ENCODE results near the gene DHX8. TPM values are rescaled to one million over a fixed set of nuclear protein-coding genes. Genes with fewer than 3 reads are reported as not detected.

The DHX8 gene
- total RNA-seq, 1 experiment from 2014 or later: 24.4 TPM

DNA sequence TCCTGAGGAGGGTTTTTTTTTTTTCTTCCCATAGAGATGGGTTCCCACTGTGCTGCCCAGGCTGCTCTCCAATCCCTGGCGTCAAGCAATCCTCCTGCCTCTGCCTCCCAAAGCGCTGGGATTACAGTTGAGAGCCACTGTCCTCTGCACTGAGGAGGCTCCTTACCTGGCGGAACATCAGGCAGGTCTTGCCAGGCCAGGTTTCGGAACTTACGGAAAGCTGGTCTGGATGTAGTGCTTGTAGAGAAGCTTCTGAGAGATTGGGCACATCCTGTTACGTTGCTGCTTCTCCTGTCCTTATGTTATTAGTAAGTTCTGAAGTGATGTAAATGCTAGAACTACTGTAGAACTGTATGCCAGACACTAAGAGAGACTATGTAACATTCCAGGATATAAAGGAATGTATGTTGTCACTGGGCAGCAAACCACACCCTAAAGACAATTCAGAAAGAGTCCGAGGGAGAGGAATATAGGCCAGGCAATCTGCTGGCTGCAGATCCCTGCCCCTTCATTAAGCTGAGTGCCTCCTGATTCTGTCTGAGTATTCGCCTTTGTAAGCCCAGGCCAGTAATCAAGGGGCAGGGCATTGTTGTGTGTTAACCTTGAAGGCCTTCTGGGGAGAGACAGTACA lies 41.3 kb downstream of the DHX8 start:
- TSS peak; percentile 32 for BruUV-seq (replicated peaks)
- no peak for DNase-seq (ENCODE audit: low spot score)
- H3K4me3 ChIP-seq (ENCODE audit: low read depth, low read length, poor library complexity, severe bottlenecking): no peak overlapping the region
- POLR2A ChIA-PET (ENCODE audit: low non-redundant PET): no interaction called here
- TF ChIP-seq, protein P1, sequence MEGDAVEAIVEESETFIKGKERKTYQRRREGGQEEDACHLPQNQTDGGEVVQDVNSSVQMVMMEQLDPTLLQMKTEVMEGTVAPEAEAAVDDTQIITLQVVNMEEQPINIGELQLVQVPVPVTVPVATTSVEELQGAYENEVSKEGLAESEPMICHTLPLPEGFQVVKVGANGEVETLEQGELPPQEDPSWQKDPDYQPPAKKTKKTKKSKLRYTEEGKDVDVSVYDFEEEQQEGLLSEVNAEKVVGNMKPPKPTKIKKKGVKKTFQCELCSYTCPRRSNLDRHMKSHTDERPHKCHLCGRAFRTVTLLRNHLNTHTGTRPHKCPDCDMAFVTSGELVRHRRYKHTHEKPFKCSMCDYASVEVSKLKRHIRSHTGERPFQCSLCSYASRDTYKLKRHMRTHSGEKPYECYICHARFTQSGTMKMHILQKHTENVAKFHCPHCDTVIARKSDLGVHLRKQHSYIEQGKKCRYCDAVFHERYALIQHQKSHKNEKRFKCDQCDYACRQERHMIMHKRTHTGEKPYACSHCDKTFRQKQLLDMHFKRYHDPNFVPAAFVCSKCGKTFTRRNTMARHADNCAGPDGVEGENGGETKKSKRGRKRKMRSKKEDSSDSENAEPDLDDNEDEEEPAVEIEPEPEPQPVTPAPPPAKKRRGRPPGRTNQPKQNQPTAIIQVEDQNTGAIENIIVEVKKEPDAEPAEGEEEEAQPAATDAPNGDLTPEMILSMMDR (conservative IDR thresholded peaks at IDR 0.05; ENCODE audit: low read depth, low read length): no peak
- no peak for TF ChIP-seq EZH2 (IDR thresholded peaks at IDR 0.05; ENCODE audit: borderline replicate concordance, low read depth, low read length, poor library complexity, severe bottlenecking)
- H3K4me1 ChIP-seq (ENCODE audit: insufficient read depth, low read length, poor library complexity, severe bottlenecking): peaks cover 3% of the 10 kb centered on the region
- intact Hi-C loops (cut with micrococcal nuclease; ENCODE audit: unreplicated experiment): no loop called here
- no peaks in the 10 kb centered on the region for H3K27me3 ChIP-seq (replicated peaks; ENCODE audit: insufficient read depth, low read depth, low read length, poor library complexity)
- no peaks in the 10 kb centered on the region for H3K9me3 ChIP-seq (ENCODE audit: low read depth, low read length, poor library complexity, severe bottlenecking)
- CTCF ChIA-PET: no interaction called here
- peaks cover 14% of the 10 kb centered on the region for H3K36me3 ChIP-seq (ENCODE audit: insufficient read depth, low read length, poor library complexity, severe bottlenecking)
- no peak overlapping the region for H3K27ac ChIP-seq (ENCODE audit: low read depth, low read length, poor library complexity, severe bottlenecking)

DNA sequence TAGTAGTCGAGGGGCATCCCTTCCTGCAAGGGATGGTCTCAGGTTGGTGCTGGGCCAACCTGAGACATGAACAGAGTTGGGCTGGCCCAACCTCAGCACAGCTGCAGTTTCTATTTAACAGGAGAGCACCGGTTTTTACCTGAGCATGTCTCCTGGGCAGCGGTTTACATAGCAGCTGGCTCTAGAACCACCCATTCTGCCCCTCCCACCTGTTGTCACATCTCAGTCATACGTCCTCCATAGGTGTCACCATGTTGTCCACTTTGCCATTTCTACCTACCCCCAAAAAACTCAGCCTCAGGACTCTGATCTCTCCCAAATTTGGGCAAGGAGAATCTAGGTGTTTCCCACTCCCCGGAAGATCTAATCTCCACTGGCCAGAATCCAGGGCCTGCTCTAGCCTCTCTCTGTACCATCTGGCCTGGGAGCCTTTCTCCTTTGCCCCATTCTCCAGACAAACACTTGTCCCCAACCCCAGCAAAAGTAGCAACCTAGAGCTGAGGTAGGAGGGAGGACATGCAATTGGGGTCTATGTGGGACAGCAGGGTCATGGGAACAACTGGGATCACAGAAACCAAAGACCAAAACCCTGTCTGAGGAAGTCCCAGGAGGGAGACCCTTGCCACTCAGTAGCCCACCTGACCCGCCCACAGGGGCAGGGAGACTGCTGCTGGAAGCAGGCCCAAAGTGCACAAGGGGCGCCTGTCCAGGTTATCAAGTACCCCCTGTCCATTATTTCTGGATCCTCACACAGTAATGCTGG lies 43.3 kb downstream of the DHX8 start:
- H3K9me3 ChIP-seq (ENCODE audit: low read depth, low read length, poor library complexity, severe bottlenecking): no peaks in the 10 kb centered on the region
- BruUV-seq (replicated peaks): no TSS peak
- CTCF ChIA-PET: no interaction called here
- peaks cover 14% of the 10 kb centered on the region for H3K4me1 ChIP-seq (ENCODE audit: insufficient read depth, low read length, poor library complexity, severe bottlenecking)
- H3K27me3 ChIP-seq (replicated peaks; ENCODE audit: insufficient read depth, low read depth, low read length, poor library complexity): no peaks in the 10 kb centered on the region
- H3K36me3 ChIP-seq (ENCODE audit: insufficient read depth, low read length, poor library complexity, severe bottlenecking): peaks cover 2% of the 10 kb centered on the region
- intact Hi-C loops (cut with micrococcal nuclease; ENCODE audit: unreplicated experiment): no loop called here
- no peak for TF ChIP-seq EZH2 (IDR thresholded peaks at IDR 0.05; ENCODE audit: borderline replicate concordance, low read depth, low read length, poor library complexity, severe bottlenecking)
- TF ChIP-seq, protein P1 (conservative IDR thresholded peaks at IDR 0.05; ENCODE audit: low read depth, low read length): no peak
- no peak for DNase-seq (ENCODE audit: low spot score)
- POLR2A ChIA-PET (ENCODE audit: low non-redundant PET): no interaction called here
- no peak overlapping the region for H3K4me3 ChIP-seq (ENCODE audit: low read depth, low read length, poor library complexity, severe bottlenecking)
- H3K27ac ChIP-seq (ENCODE audit: low read depth, low read length, poor library complexity, severe bottlenecking): no peak overlapping the region

DNA sequence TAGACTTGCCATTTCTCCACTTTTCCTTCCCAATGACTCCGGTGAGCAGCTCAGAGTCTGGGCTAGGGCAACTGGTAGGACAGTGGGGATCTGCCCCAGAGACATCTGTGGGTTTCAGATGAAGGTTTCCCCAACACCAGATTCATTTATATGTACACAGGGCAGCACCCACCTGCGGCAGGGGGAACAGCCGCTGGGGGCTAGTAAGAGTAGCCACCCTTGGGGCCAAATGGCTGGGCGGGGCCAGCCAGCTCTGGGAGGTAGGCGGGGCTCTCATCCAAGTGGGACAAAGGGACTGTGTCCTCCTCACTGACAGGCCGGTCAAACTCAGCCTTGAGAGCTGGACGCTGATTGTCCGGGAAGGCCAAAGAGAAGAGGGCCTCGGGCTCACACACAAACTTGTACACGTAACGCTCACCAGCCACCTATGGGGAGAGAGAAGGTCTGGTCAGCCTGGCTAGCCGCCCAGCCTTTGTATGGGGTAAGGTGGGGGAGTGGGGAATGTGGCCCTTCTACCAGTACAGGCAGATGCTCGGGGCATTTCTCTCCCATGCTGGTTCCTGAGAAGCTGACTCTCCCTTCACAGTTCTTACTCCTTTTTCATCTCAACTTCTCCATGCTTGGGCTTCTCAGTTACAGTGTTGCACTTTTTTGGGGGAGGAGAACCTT lies 44.7 kb downstream of the DHX8 start:
- POLR2A ChIA-PET (ENCODE audit: low non-redundant PET): no interaction called here
- BruUV-seq (replicated peaks): no TSS peak

More for the DNA sequence above, 44.7 kb downstream of the DHX8 start:
- H3K4me1 ChIP-seq (ENCODE audit: insufficient read depth, low read length, poor library complexity, severe bottlenecking): peaks cover 14% of the 10 kb centered on the region
- H3K27me3 ChIP-seq (replicated peaks; ENCODE audit: insufficient read depth, low read depth, low read length, poor library complexity): no peaks in the 10 kb centered on the region
- no peaks in the 10 kb centered on the region for H3K36me3 ChIP-seq (ENCODE audit: insufficient read depth, low read length, poor library complexity, severe bottlenecking)
- CTCF ChIA-PET: no interaction called here
- H3K4me3 ChIP-seq (ENCODE audit: low read depth, low read length, poor library complexity, severe bottlenecking): no peak overlapping the region
- no peaks in the 10 kb centered on the region for H3K9me3 ChIP-seq (ENCODE audit: low read depth, low read length, poor library complexity, severe bottlenecking)
- DNase-seq (ENCODE audit: low spot score): no peak
- TF ChIP-seq, protein P1 (conservative IDR thresholded peaks at IDR 0.05; ENCODE audit: low read depth, low read length): no peak
- no peak for TF ChIP-seq EZH2 (IDR thresholded peaks at IDR 0.05; ENCODE audit: borderline replicate concordance, low read depth, low read length, poor library complexity, severe bottlenecking)
- H3K27ac ChIP-seq (ENCODE audit: low read depth, low read length, poor library complexity, severe bottlenecking): no peak overlapping the region
- intact Hi-C loops (cut with micrococcal nuclease; ENCODE audit: unreplicated experiment): no loop called here

Measured in A673 (cell line).